ENCODE measurements around the gene LAMTOR5.

The LAMTOR5 gene

GRCh38 chr1:110385369-110385768, 22.1 kb downstream of the LAMTOR5 start:
- DNase-seq, result no peak

GRCh38 chr1:110384581-110385321, 22.7 kb downstream of the LAMTOR5 start:
- DNase-seq, result no peak

- DNase-seq, result no peak
Measured at GRCh38 chr1:110383251-110383990, 24.1 kb downstream of the LAMTOR5 start.

GRCh38 chr1:110380672-110381283, 26.7 kb downstream of the LAMTOR5 start:
- no peak for DNase-seq

GRCh38 chr1:110375490-110375889, 32.0 kb downstream of the LAMTOR5 start:
- DNase-seq, result no peak

GRCh38 chr1:110370827-110371226, 36.7 kb downstream of the LAMTOR5 start:
- DNase-seq, result peak; percentile 23

- no peak for DNase-seq
Measured at GRCh38 chr1:110364221-110364620, 43.3 kb downstream of the LAMTOR5 start.

GRCh38 chr1:110361856-110362255, 45.6 kb downstream of the LAMTOR5 start:
- no peak for DNase-seq

GRCh38 chr1:110360431-110360830, 47.1 kb downstream of the LAMTOR5 start:
- DNase-seq, result no peak

- no peak for DNase-seq
Measured at GRCh38 chr1:110356379-110356778, 51.1 kb downstream of the LAMTOR5 start.

GRCh38 chr1:110355321-110355720, 52.2 kb downstream of the LAMTOR5 start:
- no peak for DNase-seq

Data from activated CD4-positive, alpha-beta T cell treated with anti-CD3 and anti-CD28 coated beads for 48 hours (primary cell).